ENCODE results near the gene CSTPP1. TPM values are rescaled to one million over a fixed set of nuclear protein-coding genes. Genes with fewer than 3 reads are reported as not detected.
A peak's percentile ranks its signal among the peaks of the same experiment; 100 is the strongest.

The CSTPP1 gene
- total RNA-seq, 1 donor from 2014 or later: 29.6 TPM

- TF ChIP-seq EZH2 (IDR thresholded peaks at IDR 0.05; ENCODE audit: insufficient read depth, low read length): no peak
- no peaks in the 10 kb centered on the region for H3K79me2 ChIP-seq (ENCODE audit: insufficient read depth, low read length)
- H3K4me2 ChIP-seq (ENCODE audit: low read length): peak overlapping the region; percentile 36
- H3K9me3 ChIP-seq (ENCODE audit: insufficient read depth, low read depth, low read length): no peaks in the 10 kb centered on the region
- no peak overlapping the region for H3K9ac ChIP-seq (ENCODE audit: low read length)
- peaks cover 11% of the 10 kb centered on the region for H3K4me1 ChIP-seq (ENCODE audit: insufficient read depth, low read length)
- peaks cover 20% of the 10 kb centered on the region for H3K4me1 Mint-ChIP-seq (ENCODE audit: low read depth, unreplicated experiment)
- H3K27ac Mint-ChIP-seq (ENCODE audit: unreplicated experiment): no peak overlapping the region
- no peak overlapping the region for H3K4me3 Mint-ChIP-seq (ENCODE audit: unreplicated experiment)
- peaks cover 6% of the 10 kb centered on the region for H3K9me3 Mint-ChIP-seq (ENCODE audit: unreplicated experiment)
- FAIRE-seq: peak; percentile 5
- H4K20me1 ChIP-seq (ENCODE audit: insufficient read depth, low read length): peaks cover 9% of the 10 kb centered on the region
- no peaks in the 10 kb centered on the region for H3K36me3 ChIP-seq (ENCODE audit: insufficient read depth, low read length)
- no peak overlapping the region for H3K27ac ChIP-seq (ENCODE audit: low read depth, low read length)
- no peaks in the 10 kb centered on the region for H3K27me3 ChIP-seq (ENCODE audit: insufficient read depth, low read length)
- H3K27me3 Mint-ChIP-seq (ENCODE audit: low read depth, unreplicated experiment): no peaks in the 10 kb centered on the region
- H2AFZ ChIP-seq (ENCODE audit: low read depth, low read length): no peak overlapping the region
- DNase-seq (ENCODE audit: low read depth): no peak
- H3K36me3 Mint-ChIP-seq (ENCODE audit: low read depth, unreplicated experiment): peaks cover 11% of the 10 kb centered on the region
- H3K4me3 ChIP-seq (ENCODE audit: insufficient read depth, low read depth, low read length): no peak overlapping the region
Measured at GRCh38 chr11:47055534-47055933, 119.0 kb downstream of the CSTPP1 start.

GRCh38 chr11:47056261-47056915, 119.8 kb downstream of the CSTPP1 start:
- Mint-ChIP-seq H3K4me1 (ENCODE audit: low read depth, unreplicated experiment) (peaks cover 22% of the 10 kb centered on the region), H3K4me3 (ENCODE audit: unreplicated experiment) (no peak overlapping the region), H3K27ac (ENCODE audit: unreplicated experiment) (no peak overlapping the region), H3K36me3 (ENCODE audit: low read depth, unreplicated experiment) (peaks cover 11% of the 10 kb centered on the region), H3K27me3 (ENCODE audit: low read depth, unreplicated experiment) (no peaks in the 10 kb centered on the region), H3K9me3 (ENCODE audit: unreplicated experiment) (peaks cover 6% of the 10 kb centered on the region)
- Histone ChIP-seq H3K4me3 (ENCODE audit: insufficient read depth, low read depth, low read length) (no peak overlapping the region), H4K20me1 (ENCODE audit: insufficient read depth, low read length) (peaks cover 3% of the 10 kb centered on the region), H3K79me2 (ENCODE audit: insufficient read depth, low read length) (no peaks in the 10 kb centered on the region), H3K27me3 (ENCODE audit: insufficient read depth, low read length) (no peaks in the 10 kb centered on the region), H3K27ac (ENCODE audit: low read depth, low read length) (no peak overlapping the region), H3K9me3 (ENCODE audit: insufficient read depth, low read depth, low read length) (no peaks in the 10 kb centered on the region), H3K36me3 (ENCODE audit: insufficient read depth, low read length) (no peaks in the 10 kb centered on the region), H2AFZ (ENCODE audit: low read depth, low read length) (no peak overlapping the region), H3K9ac (ENCODE audit: low read length) (no peak overlapping the region), H3K4me1 (ENCODE audit: insufficient read depth, low read length) (peaks cover 11% of the 10 kb centered on the region), H3K4me2 (ENCODE audit: low read length) (peak overlapping the region; percentile 36)
- DNase-seq (ENCODE audit: low read depth) (peak; percentile 76), FAIRE-seq (no peak)
- no peak for TF ChIP-seq EZH2 (IDR thresholded peaks at IDR 0.05; ENCODE audit: insufficient read depth, low read length)

- Mint-ChIP-seq H3K4me3 (ENCODE audit: unreplicated experiment) (no peak overlapping the region), H3K27me3 (ENCODE audit: low read depth, unreplicated experiment) (no peaks in the 10 kb centered on the region), H3K27ac (ENCODE audit: unreplicated experiment) (no peak overlapping the region), H3K4me1 (ENCODE audit: low read depth, unreplicated experiment) (peaks cover 28% of the 10 kb centered on the region), H3K36me3 (ENCODE audit: low read depth, unreplicated experiment) (peaks cover 8% of the 10 kb centered on the region), H3K9me3 (ENCODE audit: unreplicated experiment) (peaks cover 5% of the 10 kb centered on the region)
- Histone ChIP-seq H3K27ac (ENCODE audit: low read depth, low read length) (no peak overlapping the region), H3K4me2 (ENCODE audit: low read length) (no peak overlapping the region), H4K20me1 (ENCODE audit: insufficient read depth, low read length) (peaks cover 3% of the 10 kb centered on the region), H3K4me3 (ENCODE audit: insufficient read depth, low read depth, low read length) (no peak overlapping the region), H3K9me3 (ENCODE audit: insufficient read depth, low read depth, low read length) (no peaks in the 10 kb centered on the region), H3K9ac (ENCODE audit: low read length) (no peak overlapping the region), H2AFZ (ENCODE audit: low read depth, low read length) (no peak overlapping the region), H3K36me3 (ENCODE audit: insufficient read depth, low read length) (no peaks in the 10 kb centered on the region), H3K4me1 (ENCODE audit: insufficient read depth, low read length) (peaks cover 11% of the 10 kb centered on the region), H3K79me2 (ENCODE audit: insufficient read depth, low read length) (no peaks in the 10 kb centered on the region), H3K27me3 (ENCODE audit: insufficient read depth, low read length) (no peaks in the 10 kb centered on the region)
- FAIRE-seq (no peak), DNase-seq (ENCODE audit: low read depth) (no peak)
- TF ChIP-seq CTCF (IDR thresholded peaks at IDR 0.05; ENCODE audit: insufficient read depth, low read depth, low read length) (no peak), EZH2 (IDR thresholded peaks at IDR 0.05; ENCODE audit: insufficient read depth, low read length) (no peak)
Measured at GRCh38 chr11:47057365-47057764, 120.8 kb downstream of the CSTPP1 start.
